Measurements from ENCODE around the gene ALG3. TPM values are rescaled to one million over a fixed set of nuclear protein-coding genes. Genes with fewer than 3 reads are reported as not detected.
"Not testable (repeated sequence)": the region's sequence is repeated elsewhere in the genome, so short reads cannot be mapped to it uniquely, and the experiment has no call there.

The ALG3 gene
- total and polyA plus RNA-seq, 2 of the 4 experiments (the other 2 are of a cell fraction): 19.5 to 52.6 TPM

GRCh38 chr3:184267249-184267648, 18.5 kb upstream of the ALG3 start:
- CTCF ChIA-PET: interaction anchor here (0.6 kb wide), 1 partner anchor 164 kb away, joined by 4 read pairs; no protein-coding TSS in a partner anchor
- H2BK5ac ChIP-seq (ENCODE audit: low read depth, low read length, poor library complexity, severe bottlenecking); DNase-seq; H3K14ac ChIP-seq (replicated peaks; ENCODE audit: low read depth, low read length); H3K79me1 ChIP-seq (ENCODE audit: low read depth in 1 of 2, low read length in 2 of 2); H4K8ac ChIP-seq (ENCODE audit: low read depth in 2 of 2, low read length in 2 of 2); H3K27ac ChIP-seq (ENCODE audit: insufficient read depth, low read length); H4K5ac ChIP-seq (ENCODE audit: low read depth, low read length); H3K23ac ChIP-seq (ENCODE audit: low read depth, low read length); H3K4ac ChIP-seq (ENCODE audit: low read depth, low read length); H3K9ac ChIP-seq (ENCODE audit: low read depth, low read length); H3K4me1 ChIP-seq (ENCODE audit: control insufficient read depth, insufficient read depth, low read length); H2BK120ac ChIP-seq (ENCODE audit: low read depth, low read length); ATAC-seq (ENCODE audit: low read depth); H3K4me3 ChIP-seq (ENCODE audit: insufficient read depth, low read depth, low read length); H4K91ac ChIP-seq (ENCODE audit: insufficient read depth, low read depth, low read length); H3K56ac ChIP-seq (ENCODE audit: extremely low read depth, insufficient read depth, low read length); H2BK20ac ChIP-seq (ENCODE audit: low read depth, low read length); H4K20me1 ChIP-seq (ENCODE audit: insufficient read depth, low read length); H3K9me3 ChIP-seq (ENCODE audit: control insufficient read depth, insufficient read depth, low read length); POLR2A ChIA-PET (ENCODE audit: unreplicated experiment); H3K4me2 ChIP-seq (ENCODE audit: low read depth, low read length); H2AFZ ChIP-seq (replicated peaks; ENCODE audit: low read length, poor library complexity); H2BK15ac ChIP-seq (ENCODE audit: low read depth, low read length); H3K9me1 ChIP-seq (ENCODE audit: insufficient read depth, low read length); H3K18ac ChIP-seq (ENCODE audit: low read depth, low read length); BruUV-seq (replicated peaks); intact Hi-C loops (cut with micrococcal nuclease); dilution Hi-C loops (cut with HindIII; ENCODE audit: low sequenced_read_pairs, unreplicated experiment); H2AK9ac ChIP-seq (replicated peaks; ENCODE audit: low read depth, low read length, poor library complexity); H2AK5ac ChIP-seq (ENCODE audit: low read depth, low read length); H3K36me3 ChIP-seq (ENCODE audit: control insufficient read depth, insufficient read depth, low read length): not testable (repeated sequence)
- in situ Hi-C loops (cut with MboI; ENCODE audit: low sequenced_read_pairs): loop anchor here (25.0 kb wide), 1 partner anchor 805 kb away; no protein-coding TSS in a partner anchor
- peaks cover 27% of the 10 kb centered on the region for H3K27me3 ChIP-seq (ENCODE audit: control insufficient read depth, insufficient read depth, low read length)
- no CpG with 5 or more reads among the region's 1 CpG for WGBS, 2 experiments (ENCODE audit: extremely low coverage in 2 of 2, insufficient read length in 1 of 2)
